Muscle of leg (tissue), 9 donors: Measurements from ENCODE around the gene SIRT3. TPM values are rescaled to one million over a fixed set of nuclear protein-coding genes. Genes with fewer than 3 reads are reported as not detected.

Source experiments
- polyA plus RNA-seq, 8 donors: library from polyadenylated mRNA; unstranded; fragments of 120-200 nt; gene quantifications; one replicate each; pipeline versions ENCODE4 v1.2.1 to v1.2.3, GENCODE V29; 2013; ENCODE audit warnings: inconsistent platforms in 1 of 8, low replicate concordance in 1 of 8; ENCODE audit not compliant: insufficient read length in 8 of 8, insufficient read depth in 1 of 8
- total RNA-seq: library from RNA; stranded (reverse); fragments of 120-200 nt; gene quantifications from one replicate; pipeline ENCODE4 v1.2.4, GENCODE V29; 2013

SIRT3 gene
- total and polyA plus RNA-seq, 9 donors: 13.7 to 27.1 (median 23.8) TPM

Other genes with a start within 250 kb of the SIRT3 start
- not detected for gene SCGB1C1, start 43.3 kb downstream of the SIRT3 start, total RNA-seq
- gene SCGB1C1, start 43.3 kb downstream of the SIRT3 start, polyA plus RNA-seq: under 1 TPM in 4 of 8 donors, not detected in 4; 0.26 to 0.43 (median 0.35) TPM
- gene BET1L, start 28.9 kb downstream of the SIRT3 start, total RNA-seq: 15.0 TPM
- 10 to 100 TPM; 28.5 to 43.9 (median 35.8) TPM for gene BET1L, start 28.9 kb downstream of the SIRT3 start, polyA plus RNA-seq
- 58.2 TPM for gene RIC8A, start 28.6 kb downstream of the SIRT3 start, total RNA-seq
- gene RIC8A, start 28.6 kb downstream of the SIRT3 start, polyA plus RNA-seq: 10 to 100 TPM; 59.5 to 85.4 (median 72.0) TPM
- 82.6 TPM for gene PSMD13, start 634 bp upstream of the SIRT3 start, total RNA-seq
- gene PSMD13, start 634 bp upstream of the SIRT3 start, polyA plus RNA-seq: 100 to 1,000 TPM in 5 of 8 donors, 10 to 100 TPM in 3; 91.7 to 115 (median 107) TPM
- 0.04 TPM for gene NLRP6, start 42.1 kb upstream of the SIRT3 start, total RNA-seq
- 1 to 10 TPM in 1 of 8 donors, under 1 TPM in 3, not detected in 4; 0.04 to 1.1 (median 0.23) TPM for gene NLRP6, start 42.1 kb upstream of the SIRT3 start, polyA plus RNA-seq
- gene PGGHG, start 52.8 kb upstream of the SIRT3 start, total RNA-seq: 14.1 TPM
- gene PGGHG, start 52.8 kb upstream of the SIRT3 start, polyA plus RNA-seq: 10 to 100 TPM in 3 of 8 donors, 1 to 10 TPM in 5; 9.2 to 13.9 (median 9.9) TPM
- not detected for gene IFITM5, start 63.2 kb upstream of the SIRT3 start, total RNA-seq
- not detected for gene IFITM5, start 63.2 kb upstream of the SIRT3 start, polyA plus RNA-seq
- gene IFITM2, start 71.5 kb upstream of the SIRT3 start, total RNA-seq: 48.1 TPM
- 100 to 1,000 TPM in 2 of 8 donors, 10 to 100 TPM in 6; 60.8 to 130 (median 84.3) TPM for gene IFITM2, start 71.5 kb upstream of the SIRT3 start, polyA plus RNA-seq
- 24.6 TPM for gene IFITM1, start 77.7 kb upstream of the SIRT3 start, total RNA-seq
- gene IFITM1, start 77.7 kb upstream of the SIRT3 start, polyA plus RNA-seq: 10 to 100 TPM; 19.8 to 33.3 (median 24.3) TPM
- 80.4 TPM for gene IFITM3, start 84.5 kb upstream of the SIRT3 start, total RNA-seq
- 100 to 1,000 TPM; 220 to 363 (median 280) TPM for gene IFITM3, start 84.5 kb upstream of the SIRT3 start, polyA plus RNA-seq
- 14.4 TPM for gene B4GALNT4, start 133.2 kb upstream of the SIRT3 start, total RNA-seq
- gene B4GALNT4, start 133.2 kb upstream of the SIRT3 start, polyA plus RNA-seq: 10 to 100 TPM; 12.9 to 34.1 (median 21.7) TPM
- 0.13 TPM for gene PKP3, start 157.9 kb upstream of the SIRT3 start, total RNA-seq
- gene PKP3, start 157.9 kb upstream of the SIRT3 start, polyA plus RNA-seq: 10 to 100 TPM in 1 of 8 donors, 1 to 10 TPM in 1, under 1 TPM in 6; 0.16 to 10.5 (median 0.61) TPM
- gene SIGIRR, start 178.7 kb upstream of the SIRT3 start, total RNA-seq: 16.5 TPM
- 10 to 100 TPM in 7 of 8 donors, 1 to 10 TPM in 1; 9.4 to 26.3 (median 15.5) TPM for gene SIGIRR, start 178.7 kb upstream of the SIRT3 start, polyA plus RNA-seq
- 0.09 TPM for gene ANO9, start 205.7 kb upstream of the SIRT3 start, total RNA-seq
- gene ANO9, start 205.7 kb upstream of the SIRT3 start, polyA plus RNA-seq: 1 to 10 TPM in 3 of 8 donors, under 1 TPM in 5; 0.23 to 5.6 (median 0.37) TPM
- 19.4 TPM for gene PTDSS2, start 213.9 kb upstream of the SIRT3 start, total RNA-seq
- 10 to 100 TPM; 25.6 to 47.2 (median 30.4) TPM for gene PTDSS2, start 213.9 kb upstream of the SIRT3 start, polyA plus RNA-seq